ENCODE results near the gene ZNF428.

GRCh38 chr19:43636121-43636683 lies 16.8 kb upstream of the ZNF428 start:
- TF ChIP-seq, protein P1, sequence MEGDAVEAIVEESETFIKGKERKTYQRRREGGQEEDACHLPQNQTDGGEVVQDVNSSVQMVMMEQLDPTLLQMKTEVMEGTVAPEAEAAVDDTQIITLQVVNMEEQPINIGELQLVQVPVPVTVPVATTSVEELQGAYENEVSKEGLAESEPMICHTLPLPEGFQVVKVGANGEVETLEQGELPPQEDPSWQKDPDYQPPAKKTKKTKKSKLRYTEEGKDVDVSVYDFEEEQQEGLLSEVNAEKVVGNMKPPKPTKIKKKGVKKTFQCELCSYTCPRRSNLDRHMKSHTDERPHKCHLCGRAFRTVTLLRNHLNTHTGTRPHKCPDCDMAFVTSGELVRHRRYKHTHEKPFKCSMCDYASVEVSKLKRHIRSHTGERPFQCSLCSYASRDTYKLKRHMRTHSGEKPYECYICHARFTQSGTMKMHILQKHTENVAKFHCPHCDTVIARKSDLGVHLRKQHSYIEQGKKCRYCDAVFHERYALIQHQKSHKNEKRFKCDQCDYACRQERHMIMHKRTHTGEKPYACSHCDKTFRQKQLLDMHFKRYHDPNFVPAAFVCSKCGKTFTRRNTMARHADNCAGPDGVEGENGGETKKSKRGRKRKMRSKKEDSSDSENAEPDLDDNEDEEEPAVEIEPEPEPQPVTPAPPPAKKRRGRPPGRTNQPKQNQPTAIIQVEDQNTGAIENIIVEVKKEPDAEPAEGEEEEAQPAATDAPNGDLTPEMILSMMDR (IDR thresholded peaks at IDR 0.05 in 8 of 11, conservative IDR thresholded peaks at IDR 0.05 in 3 of 11) = no peak
- TF ChIP-seq POLR2A (IDR thresholded peaks at IDR 0.05) = no peak

Data from spleen (tissue), 7 donors.